Keratinocyte (primary cell): ENCODE measurements around the gene BBX. TPM values are rescaled to one million over a fixed set of nuclear protein-coding genes. Genes with fewer than 3 reads are reported as not detected.

Experiments
- DNase-seq: peaks from one replicate; pipeline ENCODE4 v3.0.0-alpha.2; 2011; ENCODE audit warnings: low read depth, missing footprints, low spot score
- FAIRE-seq: peaks from 2 replicates; lab custom pipeline; 2011; peaks lifted over from hg19 to GRCh38; lab: Jason Lieb, UNC
- H2AFZ ChIP-seq: 2 replicates; pipeline ENCODE4 v1.6.0; 2012; ENCODE audit warnings: low read length, control low read depth, inconsistent platforms; ENCODE audit not compliant: control insufficient read depth
- H3K27ac ChIP-seq: 2 replicates; pipeline ENCODE4 v1.5.1; 2011; ENCODE audit warnings: low read length; ENCODE audit not compliant: control insufficient read depth, insufficient read depth
- H3K27me3 ChIP-seq: 3 replicates; pipeline ENCODE4 v1.6.0; 2011; ENCODE audit warnings: low read length; ENCODE audit not compliant: control insufficient read depth, insufficient read depth; ENCODE audit errors: extremely low read depth
- H3K36me3 ChIP-seq, 2 experiments: 2 replicates in 1 of 2; 3 replicates in 1 of 2; pipeline ENCODE4 v1.5.1; 2011; ENCODE audit warnings: low read length in 2 of 2, mild to moderate bottlenecking in 1 of 2; ENCODE audit not compliant: control insufficient read depth in 2 of 2, insufficient read depth in 2 of 2; ENCODE audit errors: extremely low read depth in 1 of 2
- H3K4me1 ChIP-seq: 3 replicates; pipeline ENCODE4 v1.5.1; 2011; ENCODE audit warnings: low read length; ENCODE audit not compliant: control insufficient read depth, insufficient read depth; ENCODE audit errors: extremely low read depth
- H3K4me2 ChIP-seq: 3 replicates; pipeline ENCODE4 v1.6.0; 2011; ENCODE audit warnings: low read depth, low read length; ENCODE audit not compliant: control insufficient read depth, insufficient read depth; ENCODE audit errors: extremely low read depth
- H3K4me3 ChIP-seq, 3 experiments: fragments of 200-600 bp in 1 of 3; sonication (generic) in 1 of 3; 2 replicates in 2 of 3; 3 replicates in 1 of 3; pipeline ENCODE4 v1.5.1; 2011 to 2016; ENCODE audit warnings: low read length in 3 of 3, mild to moderate bottlenecking in 3 of 3, control low read depth in 2 of 3, inconsistent platforms in 1 of 3, low read depth in 1 of 3, mixed read lengths in 1 of 3, mixed run types in 1 of 3, moderate library complexity in 1 of 3; ENCODE audit not compliant: control insufficient read depth in 2 of 3, insufficient read depth in 2 of 3; ENCODE audit errors: extremely low read depth in 1 of 3
- H3K79me2 ChIP-seq: 2 replicates; pipeline ENCODE4 v1.6.0; 2012; ENCODE audit warnings: low read length; ENCODE audit not compliant: control insufficient read depth, insufficient read depth
- H3K9ac ChIP-seq: 3 replicates; pipeline ENCODE4 v1.6.0; 2011; ENCODE audit warnings: low read length; ENCODE audit not compliant: control insufficient read depth, insufficient read depth; ENCODE audit errors: extremely low read depth
- H3K9me1 ChIP-seq: 3 replicates; pipeline ENCODE4 v1.6.0; 2011; ENCODE audit warnings: low read length; ENCODE audit not compliant: control insufficient read depth, insufficient read depth; ENCODE audit errors: extremely low read depth
- H3K9me3 ChIP-seq: 2 replicates; pipeline ENCODE4 v1.5.1; 2012; ENCODE audit warnings: low read depth, low read length; ENCODE audit not compliant: control insufficient read depth
- H4K20me1 ChIP-seq: 3 replicates; pipeline ENCODE4 v1.6.0; 2011; ENCODE audit warnings: low read length; ENCODE audit not compliant: control insufficient read depth, insufficient read depth; ENCODE audit errors: extremely low read depth
- CTCF ChIP-seq, 3 experiments: IDR thresholded peaks in 1 of 3; conservative IDR thresholded peaks in 1 of 3; optimal IDR thresholded peaks in 1 of 3; 2 replicates in 2 of 3; 3 replicates in 1 of 3; pipeline versions ENCODE3 to v1.5.1; 2011; ENCODE audit warnings: low read length in 3 of 3, mild to moderate bottlenecking in 3 of 3, moderate library complexity in 2 of 3, control low read depth in 1 of 3, inconsistent platforms in 1 of 3; ENCODE audit not compliant: insufficient read depth in 2 of 3; ENCODE audit errors: extremely low read depth in 1 of 3
- EZH2 ChIP-seq: IDR thresholded peaks from one replicate; pipeline ENCODE4 v1.6.1; 2012; ENCODE audit warnings: inconsistent platforms, mild to moderate bottlenecking, low read length, moderate library complexity
- dilution Hi-C: fragments of 300-500 bp; cut with MboI; formaldehyde crosslinking; loops from one replicate; pipeline ENCODE4 v1.7.0; 2020; ENCODE audit warnings: low sequenced_read_pairs; ENCODE audit not compliant: extremely low pct_ligation_motif_present
- polyA plus RNA-seq, 5 experiments: library from polyadenylated mRNA; depleted of rRNA in 3 of 5; stranded (reverse) in 3 of 5; stranded (forward) in 1 of 5; unstranded in 1 of 5; fragments of >200 nt; gene quantifications; 1 replicate in 1 of 5; 2 replicates in 3 of 5; 3 replicates in 1 of 5; pipeline versions ENCODE4 v1.2.1 to v1.2.3, GENCODE V29; 2011 to 2012; ENCODE audit warnings: missing spikeins in 2 of 5, low read depth in 1 of 5, low replicate concordance in 1 of 5

The BBX gene
- polyA plus RNA-seq, 1 donor (not counting 4 experiments of a cell fraction or from before 2014, with no cell fraction given) = 43.4 TPM

DNA sequence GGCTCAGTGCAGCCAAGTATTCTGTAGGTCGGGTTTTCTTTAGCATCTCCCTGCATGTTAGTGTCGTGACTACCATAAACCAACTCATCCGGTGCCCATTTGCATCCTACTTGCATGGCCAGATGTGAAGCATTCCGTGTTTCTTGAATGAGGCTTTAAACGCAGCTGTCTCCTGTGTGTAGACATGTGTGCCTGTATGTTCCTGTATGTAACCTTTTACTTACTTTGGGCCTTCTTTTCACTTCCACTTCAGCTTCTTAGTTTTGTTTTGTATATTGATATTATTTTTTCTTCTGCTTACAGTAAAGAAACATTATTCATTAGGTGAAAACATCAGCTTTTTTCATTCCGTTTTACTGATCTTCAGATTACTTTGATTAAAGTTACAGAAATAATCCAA is 267.9 kb downstream of the BBX start:
- Histone ChIP-seq H3K4me1 (no peaks in the 10 kb centered on the region), H3K27ac (no peak overlapping the region), H2AFZ (no peak overlapping the region), H3K36me3 (peaks cover 0 to 1% of the 10 kb centered on the region in 2 experiments), H3K27me3 (no peaks in the 10 kb centered on the region), H3K4me3 (no peak overlapping the region), H3K79me2 (no peaks in the 10 kb centered on the region), H3K9ac (no peak overlapping the region), H3K9me3 (no peaks in the 10 kb centered on the region), H3K9me1 (no peaks in the 10 kb centered on the region), H3K4me2 (no peak overlapping the region), H4K20me1 (no peaks in the 10 kb centered on the region)
- dilution Hi-C loops = no loop called here
- no peak for DNase-seq
- no peak for FAIRE-seq
- TF ChIP-seq CTCF (optimal IDR thresholded peaks at IDR 0.05 in 1 of 3, IDR thresholded peaks at IDR 0.05 in 1 of 3, conservative IDR thresholded peaks at IDR 0.05 in 1 of 3; ENCODE audit: extremely low read depth in 1 of 3, insufficient read depth in 2 of 3, low read length in 3 of 3) (no peak), EZH2 (no peak)

GRCh38 chr3:107791027-107791426 is 268.3 kb downstream of the BBX start:
- no peaks in the 10 kb centered on the region for H3K79me2 ChIP-seq
- DNase-seq (no peak), FAIRE-seq (no peak)
- no peaks in the 10 kb centered on the region for H3K9me1 ChIP-seq
- H2AFZ ChIP-seq = no peak overlapping the region
- no peaks in the 10 kb centered on the region for H3K27me3 ChIP-seq
- no peak overlapping the region for H3K9ac ChIP-seq
- dilution Hi-C loops = no loop called here
- no peak overlapping the region for H3K27ac ChIP-seq
- H3K36me3 ChIP-seq = peaks cover 0 to 1% of the 10 kb centered on the region in 2 experiments
- H3K9me3 ChIP-seq = no peaks in the 10 kb centered on the region
- H3K4me1 ChIP-seq = no peaks in the 10 kb centered on the region
- no peaks in the 10 kb centered on the region for H4K20me1 ChIP-seq
- H3K4me2 ChIP-seq = no peak overlapping the region
- TF ChIP-seq EZH2 = no peak
- TF ChIP-seq CTCF (optimal IDR thresholded peaks at IDR 0.05 in 1 of 3, IDR thresholded peaks at IDR 0.05 in 1 of 3, conservative IDR thresholded peaks at IDR 0.05 in 1 of 3; ENCODE audit: extremely low read depth in 1 of 3, insufficient read depth in 2 of 3, low read length in 3 of 3) = no peak
- H3K4me3 ChIP-seq = no peak overlapping the region
